ENCODE data around the gene USH2A.
"Not testable (repeated sequence)": the region's sequence is repeated elsewhere in the genome, so short reads cannot be mapped to it uniquely, and the experiment has no call there.

USH2A gene

GRCh38 chr1:216346526-216346925, 76.7 kb downstream of the USH2A start:
- POLR2A ChIA-PET: no interaction called here
- CTCF ChIA-PET: no interaction called here

GRCh38 chr1:216340542-216340941, 82.7 kb downstream of the USH2A start:
- POLR2A ChIA-PET; DNase-seq (ENCODE audit: extremely low spot score); CTCF ChIA-PET: not testable (repeated sequence)

More at GRCh38 chr1:216346526-216346925, 76.7 kb downstream of the USH2A start:
- no peak for TF ChIP-seq ELF4 (IDR thresholded peaks at IDR 0.05)
- no peak for TF ChIP-seq HDGF (IDR thresholded peaks at IDR 0.05; ENCODE audit: borderline replicate concordance)
- TF ChIP-seq PKNOX1 (IDR thresholded peaks at IDR 0.05): no peak
- no peak for TF ChIP-seq SUZ12 (IDR thresholded peaks at IDR 0.05)
- TF ChIP-seq NFRKB (IDR thresholded peaks at IDR 0.05): no peak
- TF ChIP-seq FOXK2 (IDR thresholded peaks at IDR 0.05): no peak
- no peak for TF ChIP-seq ARNT (IDR thresholded peaks at IDR 0.05)
- no peak for TF ChIP-seq FOXM1 (IDR thresholded peaks at IDR 0.05; ENCODE audit: borderline replicate concordance)
- no peak for DNase-seq (ENCODE audit: extremely low spot score)

- ChIA-PET CTCF (no interaction called here), POLR2A (no interaction called here)
- no peak for DNase-seq (ENCODE audit: extremely low spot score)
- no peak for TF ChIP-seq BHLHE40 (IDR thresholded peaks at IDR 0.05; ENCODE audit: borderline replicate concordance)
- no peak for TF ChIP-seq HDGF (IDR thresholded peaks at IDR 0.05; ENCODE audit: borderline replicate concordance)
- TF ChIP-seq TARDBP (IDR thresholded peaks at IDR 0.05): no peak
- TF ChIP-seq FOXA1 (IDR thresholded peaks at IDR 0.05): no peak
- TF ChIP-seq ZNF384 (IDR thresholded peaks at IDR 0.05): no peak
- TF ChIP-seq NFRKB (IDR thresholded peaks at IDR 0.05): no peak
- TF ChIP-seq FOXK2 (IDR thresholded peaks at IDR 0.05): no peak
- no peak for TF ChIP-seq ARNT (IDR thresholded peaks at IDR 0.05)
- no peak for TF ChIP-seq ELF4 (IDR thresholded peaks at IDR 0.05)
- TF ChIP-seq PKNOX1 (IDR thresholded peaks at IDR 0.05): no peak
- TF ChIP-seq L3MBTL2 (conservative IDR thresholded peaks at IDR 0.05): no peak
- TF ChIP-seq CTBP1 (IDR thresholded peaks at IDR 0.05; ENCODE audit: borderline replicate concordance): no peak
- no peak for TF ChIP-seq SP1 (IDR thresholded peaks at IDR 0.05)
- TF ChIP-seq SUZ12 (IDR thresholded peaks at IDR 0.05): no peak
- no peak for TF ChIP-seq LEF1 (IDR thresholded peaks at IDR 0.05; ENCODE audit: borderline replicate concordance)
Measured at GRCh38 chr1:216332462-216332861, 90.8 kb downstream of the USH2A start.

GRCh38 chr1:216332003-216332402, 91.2 kb downstream of the USH2A start:
- ChIA-PET POLR2A (no interaction called here), CTCF (no interaction called here)
- DNase-seq (ENCODE audit: extremely low spot score): no peak
- TF ChIP-seq ZNF384 (IDR thresholded peaks at IDR 0.05): no peak
- TF ChIP-seq FOXA1 (IDR thresholded peaks at IDR 0.05): no peak
- no peak for TF ChIP-seq PKNOX1 (IDR thresholded peaks at IDR 0.05)
- no peak for TF ChIP-seq BHLHE40 (IDR thresholded peaks at IDR 0.05; ENCODE audit: borderline replicate concordance)
- TF ChIP-seq LEF1 (IDR thresholded peaks at IDR 0.05; ENCODE audit: borderline replicate concordance): no peak

GRCh38 chr1:216331211-216331610, 92.0 kb downstream of the USH2A start:
- TF ChIP-seq ARNT (IDR thresholded peaks at IDR 0.05) (no peak), TARDBP (IDR thresholded peaks at IDR 0.05) (no peak), L3MBTL2 (conservative IDR thresholded peaks at IDR 0.05) (no peak), BHLHE40 (IDR thresholded peaks at IDR 0.05; ENCODE audit: borderline replicate concordance) (no peak), HDGF (IDR thresholded peaks at IDR 0.05; ENCODE audit: borderline replicate concordance) (no peak), PKNOX1 (IDR thresholded peaks at IDR 0.05) (no peak), FOXA1 (IDR thresholded peaks at IDR 0.05) (no peak)
- no peak for DNase-seq (ENCODE audit: extremely low spot score)
- ChIA-PET CTCF (no interaction called here), POLR2A (no interaction called here)

GRCh38 chr1:216330262-216330661, 93.0 kb downstream of the USH2A start:
- POLR2A ChIA-PET: no interaction called here
- no peak for DNase-seq (ENCODE audit: extremely low spot score)
- TF ChIP-seq BHLHE40 (IDR thresholded peaks at IDR 0.05; ENCODE audit: borderline replicate concordance) (no peak), CTBP1 (IDR thresholded peaks at IDR 0.05; ENCODE audit: borderline replicate concordance) (no peak), FOXA1 (IDR thresholded peaks at IDR 0.05) (no peak), HDGF (IDR thresholded peaks at IDR 0.05; ENCODE audit: borderline replicate concordance) (no peak), ZNF384 (IDR thresholded peaks at IDR 0.05) (no peak), NFRKB (IDR thresholded peaks at IDR 0.05) (no peak), ARNT (IDR thresholded peaks at IDR 0.05) (no peak), L3MBTL2 (conservative IDR thresholded peaks at IDR 0.05) (no peak), SP1 (IDR thresholded peaks at IDR 0.05) (no peak), FOXK2 (IDR thresholded peaks at IDR 0.05) (no peak), LEF1 (IDR thresholded peaks at IDR 0.05; ENCODE audit: borderline replicate concordance) (no peak), TARDBP (IDR thresholded peaks at IDR 0.05) (no peak), PKNOX1 (IDR thresholded peaks at IDR 0.05) (no peak), SUZ12 (IDR thresholded peaks at IDR 0.05) (no peak), ELF4 (IDR thresholded peaks at IDR 0.05) (no peak)
- CTCF ChIA-PET: no interaction called here

Data from HEK293T (cell line).